HCT116 (cell line): ENCODE results near the gene RRAD. TPM values are rescaled to one million over a fixed set of nuclear protein-coding genes. Genes with fewer than 3 reads are reported as not detected.

Source experiments
- ATAC-seq: fragments of 200-7000 bp; cut with Tn5 transposase; 2 replicates; pipeline ENCODE4 v1.9.1; 2020; ENCODE audit warnings: mild to moderate bottlenecking, moderate library complexity
- BruUV-seq: library from RNA; stranded (reverse); fragments of 400-500 nt; replicated peaks from 2 replicates; lab custom pipeline; 2021; lab: Mats Ljungman, UMichigan
- CTCF ChIA-PET: fragments of 300-600 bp; sonication (Branson Sonifier 250); formaldehyde crosslinking; loops from one replicate; lab custom pipeline; 2021; ENCODE audit warnings: antibody characterized with exemption; lab: Charles Lee
- POLR2A ChIA-PET: fragments of 300-600, 350-600 bp; sonication (Branson Sonifier 250); formaldehyde crosslinking; loops from one replicate; lab custom pipeline; 2021; ENCODE audit warnings: antibody characterized with exemption; lab: Charles Lee
- RAD21 ChIA-PET, 2 experiments: fragments of 300-600 bp; sonication (Branson Sonifier 250); formaldehyde crosslinking; loops; one replicate each; lab custom pipeline; 2023; ENCODE audit warnings: low total read pairs in 2 of 2; ENCODE audit not compliant: uncharacterized antibody in 2 of 2, unreplicated experiment in 2 of 2, low non-redundant PET in 1 of 2; lab: Charles Lee
- DNase-seq: peaks from one replicate; pipeline ENCODE4 v3.0.0-alpha.2; 2010; ENCODE audit warnings: low read depth, low spot score
- H2AFZ ChIP-seq: fragments of 200-600 bp; shearing (Covaris generic), sonication (generic); 2 replicates; pipeline ENCODE4 v1.6.1; 2017; ENCODE audit warnings: low read depth, mixed run types, mixed read lengths, antibody characterized with exemption, low read length; ENCODE audit not compliant: poor library complexity, severe bottlenecking
- H3K27ac ChIP-seq: 2 replicates; pipeline ENCODE4 v1.5.1; 2012; ENCODE audit warnings: low read depth, low read length
- H3K27me3 ChIP-seq: fragments of 200-600 bp; sonication (generic); 2 replicates; pipeline ENCODE4 v1.6.1; 2016; ENCODE audit warnings: mixed run types, low read length, mixed read lengths; ENCODE audit not compliant: insufficient read depth
- H3K36me3 ChIP-seq, 2 experiments: fragments of 200-500 bp in 1 of 2; fragments of 200-600 bp in 1 of 2; sonication (Bioruptor generic) in 1 of 2; sonication (generic) in 1 of 2; 2 replicates each; pipeline versions ENCODE4 v1.5.1 to v1.6.1; 2014 to 2016; ENCODE audit warnings: low read length in 2 of 2, inconsistent platforms in 1 of 2, mixed read lengths in 1 of 2, mixed run types in 1 of 2; ENCODE audit not compliant: insufficient read depth in 2 of 2, control insufficient read depth in 1 of 2
- H3K4me1 ChIP-seq, 2 experiments: fragments of 200-600 bp in 1 of 2; sonication (generic) in 1 of 2; 2 replicates each; pipeline versions ENCODE4 v1.5.1 to v1.6.1; 2012 to 2017; ENCODE audit warnings: low read length in 2 of 2, inconsistent platforms in 1 of 2, mild to moderate bottlenecking in 1 of 2, mixed read lengths in 1 of 2, mixed run types in 1 of 2, moderate library complexity in 1 of 2; ENCODE audit not compliant: insufficient read depth in 2 of 2, control insufficient read depth in 1 of 2
- H3K4me2 ChIP-seq: fragments of 200-600 bp; sonication (generic); 2 replicates; pipeline ENCODE4 v1.6.1; 2017; ENCODE audit warnings: mixed run types, low read length, mixed read lengths
- H3K4me3 ChIP-seq, 2 experiments: fragments of 200-600 bp in 1 of 2; sonication (generic) in 1 of 2; replicated peaks in 1 of 2; 2 replicates each; pipeline ENCODE4 v1.5.1; 2011 to 2016; ENCODE audit warnings: low read length in 2 of 2, control low read depth in 1 of 2, low read depth in 1 of 2, mild to moderate bottlenecking in 1 of 2, mixed read lengths in 1 of 2, mixed run types in 1 of 2
- H3K79me2 ChIP-seq: fragments of 200-600 bp; sonication (generic); 2 replicates; pipeline ENCODE4 v1.6.1; 2017; ENCODE audit warnings: mild to moderate bottlenecking, mixed run types, low read length, moderate library complexity, mixed read lengths; ENCODE audit not compliant: insufficient read depth
- H3K9ac ChIP-seq: fragments of 200-600 bp; sonication (generic); 2 replicates; pipeline ENCODE4 v1.6.1; 2016; ENCODE audit warnings: low read length, mixed read lengths
- H3K9me2 ChIP-seq: fragments of 200-600 bp; sonication (generic), shearing (Covaris generic); 2 replicates; pipeline ENCODE4 v1.6.1; 2017; ENCODE audit warnings: mixed run types, mild to moderate bottlenecking, moderate library complexity; ENCODE audit not compliant: insufficient read depth
- H3K9me3 ChIP-seq, 2 experiments: fragments of 200-500 bp in 1 of 2; fragments of 200-600 bp in 1 of 2; sonication (Bioruptor generic) in 1 of 2; sonication (generic) in 1 of 2; 2 replicates each; pipeline ENCODE4 v1.6.1; 2014 to 2017; ENCODE audit warnings: low read length in 2 of 2, mixed read lengths in 2 of 2, inconsistent platforms in 1 of 2, low read depth in 1 of 2, mild to moderate bottlenecking in 1 of 2, mixed run types in 1 of 2, moderate library complexity in 1 of 2; ENCODE audit not compliant: control insufficient read depth in 1 of 2, insufficient read depth in 1 of 2
- H4K20me1 ChIP-seq: fragments of 200-600 bp; sonication (generic), shearing (Covaris generic); 2 replicates; pipeline ENCODE4 v1.6.1; 2017; ENCODE audit warnings: mixed run types, mild to moderate bottlenecking, moderate library complexity; ENCODE audit not compliant: insufficient read depth
- CBX3 ChIP-seq: IDR thresholded peaks from 2 replicates; pipeline ENCODE4 v1.6.1; 2012; ENCODE audit warnings: low read depth
- EGR1 ChIP-seq: IDR thresholded peaks from 2 replicates; pipeline ENCODE4 v1.6.1; 2012; ENCODE audit warnings: low read depth
- JUND ChIP-seq: IDR thresholded peaks from 2 replicates; pipeline ENCODE4 v1.6.1; 2012
- POLR2AphosphoS5 ChIP-seq: IDR thresholded peaks from 2 replicates; pipeline ENCODE4 v1.6.1; 2011; ENCODE audit warnings: mild to moderate bottlenecking, low read depth, low read length, moderate library complexity
- RAD21 ChIP-seq: IDR thresholded peaks from 2 replicates; pipeline ENCODE4 v1.6.1; 2012; ENCODE audit warnings: low read depth, mild to moderate bottlenecking
- SRF ChIP-seq: IDR thresholded peaks from 2 replicates; pipeline ENCODE4 v1.6.1; 2012; ENCODE audit warnings: low read depth
- TCF7L2 ChIP-seq: IDR thresholded peaks from 2 replicates; pipeline ENCODE4 v1.7.0; 2011; ENCODE audit warnings: borderline replicate concordance, inconsistent platforms; ENCODE audit not compliant: insufficient read depth, insufficient read length; ENCODE audit errors: extremely low read depth
- ZFX ChIP-seq: fragments of 450-650 bp; IDR thresholded peaks from 2 replicates; pipeline ENCODE4 v1.6.1; 2017
- ZNF274 ChIP-seq: fragments of 200-500 bp; sonication (Bioruptor generic); IDR thresholded peaks from 2 replicates; pipeline ENCODE4 v1.6.1; 2014; ENCODE audit warnings: mild to moderate bottlenecking, low read depth, low read length, inconsistent platforms
- intact Hi-C: fragments of 100-400 bp; cut with micrococcal nuclease; formaldehyde crosslinking; loops from 2 replicates; pipeline ENCODE4 v1.10.0; 2022
- total RNA-seq: library from RNA; stranded (reverse); gene quantifications from one replicate; pipeline ENCODE4 v1.2.1, GENCODE V29; 2021; ENCODE audit not compliant: unreplicated experiment

Gene RRAD
- total RNA-seq, 1 experiment from 2014 or later: 2.2 TPM

DNA sequence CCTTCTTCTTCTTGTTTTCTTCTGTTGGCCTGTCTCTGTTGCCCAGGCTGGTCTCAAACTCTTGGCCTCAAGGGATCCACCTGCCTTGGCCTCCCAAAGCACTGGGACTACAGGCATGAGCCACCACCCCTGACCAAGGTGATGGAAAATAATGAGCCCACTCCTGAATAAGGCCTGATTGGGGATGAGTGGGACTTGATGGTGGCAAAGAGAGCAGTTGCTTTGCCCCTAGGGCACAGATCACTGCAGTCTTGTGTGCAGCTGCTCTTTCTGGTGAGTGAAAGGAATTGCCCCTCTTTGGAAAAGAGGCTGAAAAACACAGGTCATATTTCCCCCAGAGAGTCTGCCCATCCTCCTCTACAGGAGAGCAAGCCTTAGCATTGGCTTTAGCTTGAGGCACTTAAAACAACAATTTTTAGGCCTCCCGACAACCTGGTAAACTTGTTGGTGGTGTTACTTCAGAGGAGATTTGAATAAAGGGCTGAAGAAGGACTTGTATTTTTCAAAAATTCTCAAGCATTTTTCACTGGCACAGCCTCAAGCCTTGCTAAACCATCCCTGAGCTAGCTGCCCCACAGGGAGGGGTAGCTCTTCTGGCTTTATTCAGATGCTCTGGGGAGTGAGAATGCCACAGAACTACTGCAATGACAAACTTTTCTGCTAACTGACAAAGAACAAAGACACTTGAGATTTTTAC is 51.1 kb downstream of the RRAD start:
- RAD21 ChIA-PET: no interaction called here

GRCh38 chr16:66873685-66874055 is 51.7 kb downstream of the RRAD start:
- no peak for ATAC-seq
- Histone ChIP-seq H3K27me3 (no peaks in the 10 kb centered on the region), H4K20me1 (no peaks in the 10 kb centered on the region), H3K9me3 (no peaks in the 10 kb centered on the region), H3K9me2 (no peaks in the 10 kb centered on the region), H3K79me2 (no peaks in the 10 kb centered on the region), H3K4me1 (peaks cover 12 to 27% of the 10 kb centered on the region in 2 experiments), H3K4me3 (peak overlapping the region in 1 of 2 experiments; percentile 23; a peak in 1 of 4 replicates), H3K27ac (peak overlapping the region; percentile 65), H3K4me2 (peak overlapping the region; percentile 87), H3K36me3 (no peaks in the 10 kb centered on the region), H2AFZ (no peak overlapping the region), H3K9ac (no peak overlapping the region)
- ChIA-PET RAD21 (interaction anchor here (0.8 to 1.6 kb wide), 2 partner anchors 42 to 179 kb away, joined by 3 to 6 read pairs; partner anchors contain the start of gene NAE1 (in 1 of the 2)), CTCF (interaction anchor here (0.6 to 2.6 kb wide), 15 partner anchors 9 to 468 kb away, joined by 3 to 19 read pairs (median 5); partner anchors contain the start of gene NAE1), POLR2A (interaction anchor here (0.6 to 1.6 kb wide), 4 partner anchors 8 to 80 kb away, joined by 3 to 5 read pairs (median 4); partner anchors contain the start of gene NAE1)
- BruUV-seq: no TSS peak
- no peak for DNase-seq
- intact Hi-C loops: loop anchor here (2.0 to 5.0 kb wide), 2 partner anchors 311 to 467 kb away; no protein-coding TSS in a partner anchor
- no peak for TF ChIP-seq TCF7L2
- TF ChIP-seq CBX3: no peak
- TF ChIP-seq EGR1: no peak
- TF ChIP-seq RAD21: no peak
- no peak for TF ChIP-seq SRF

More for the DNA sequence above, 51.1 kb downstream of the RRAD start:
- no peaks in the 10 kb centered on the region for H4K20me1 ChIP-seq
- intact Hi-C loops: loop anchor here (5.0 kb wide), 1 partner anchor 312 kb away; no protein-coding TSS in a partner anchor
- ChIA-PET POLR2A (interaction anchor here (0.7 kb wide), 2 partner anchors 322 to 906 kb away, joined by 3 read pairs; no protein-coding TSS in a partner anchor), CTCF (interaction anchor here (1.4 to 2.6 kb wide), 4 partner anchors 43 to 468 kb away, joined by 3 to 19 read pairs (median 12); partner anchors contain the start of gene NAE1)
- no peak overlapping the region for H3K4me3 ChIP-seq
- DNase-seq (no peak), ATAC-seq (no peak)
- peaks cover 12 to 27% of the 10 kb centered on the region in 2 experiments for H3K4me1 ChIP-seq
- peak overlapping the region; percentile 39; the same call in 1 of the 2 replicates for H3K4me2 ChIP-seq
- no peak overlapping the region for H3K9ac ChIP-seq
- peak overlapping the region; percentile 11; the same call in 1 of the 2 replicates for H3K27ac ChIP-seq
- H3K9me3 ChIP-seq: no peaks in the 10 kb centered on the region
- no peaks in the 10 kb centered on the region for H3K27me3 ChIP-seq
- H3K9me2 ChIP-seq: no peaks in the 10 kb centered on the region
- H2AFZ ChIP-seq: no peak overlapping the region
- H3K79me2 ChIP-seq: no peaks in the 10 kb centered on the region
- TF ChIP-seq ZFX (no peak), JUND (no peak), ZNF274 (no peak), POLR2AphosphoS5 (no peak)
- no peaks in the 10 kb centered on the region for H3K36me3 ChIP-seq
- BruUV-seq: no TSS peak
